HG03135 (cell line): ENCODE measurements around the gene TNNT2.

Experiments used
- ATAC-seq: cut with Tn5 transposase; IDR thresholded peaks from one replicate; pipeline ENCODE4 v1.9.1; 2021; ENCODE audit warnings: mild to moderate bottlenecking, moderate library complexity; ENCODE audit not compliant: unreplicated experiment

TNNT2 gene

GRCh38 chr1:201377611-201378092, at the start of gene TNNT2:
TNNT2 (minus strand) TSS chr1:201377680; CDS start chr1:201373254, 4,426 bp downstream.
- ATAC-seq = no peak

GRCh38 chr1:201426479-201427310, 49.2 kb upstream of the TNNT2 start:
- ATAC-seq = no peak

GRCh38 chr1:201424146-201424545, 46.7 kb upstream of the TNNT2 start:
- ATAC-seq = no peak

GRCh38 chr1:201423655-201424054, 46.2 kb upstream of the TNNT2 start:
- ATAC-seq = no peak

GRCh38 chr1:201422436-201423030, 45.1 kb upstream of the TNNT2 start:
- ATAC-seq = no peak

- ATAC-seq = no peak
Observed at GRCh38 chr1:201422026-201422425, 44.5 kb upstream of the TNNT2 start.

- ATAC-seq = no peak
Observed at GRCh38 chr1:201421041-201421440, 43.6 kb upstream of the TNNT2 start.

GRCh38 chr1:201420608-201421002, 43.1 kb upstream of the TNNT2 start:
- no peak for ATAC-seq

GRCh38 chr1:201419746-201420607, 42.5 kb upstream of the TNNT2 start:
- ATAC-seq = no peak

GRCh38 chr1:201419256-201419655, 41.8 kb upstream of the TNNT2 start:
- no peak for ATAC-seq

- ATAC-seq = no peak
Observed at GRCh38 chr1:201418461-201418860, 41.0 kb upstream of the TNNT2 start.

- ATAC-seq = no peak
Observed at GRCh38 chr1:201414051-201414738, 36.7 kb upstream of the TNNT2 start.

- no peak for ATAC-seq
Observed at GRCh38 chr1:201411292-201411691, 33.8 kb upstream of the TNNT2 start.

GRCh38 chr1:201409440-201409839, 32.0 kb upstream of the TNNT2 start:
- no peak for ATAC-seq

GRCh38 chr1:201408834-201409200, 31.3 kb upstream of the TNNT2 start:
- no peak for ATAC-seq

- no peak for ATAC-seq
Observed at GRCh38 chr1:201408176-201408833, 30.8 kb upstream of the TNNT2 start.

- ATAC-seq = no peak
Observed at GRCh38 chr1:201406831-201407406, 29.4 kb upstream of the TNNT2 start.

- no peak for ATAC-seq
Observed at GRCh38 chr1:201405484-201405831, 28.0 kb upstream of the TNNT2 start.

- ATAC-seq = no peak
Observed at GRCh38 chr1:201404722-201405483, 27.4 kb upstream of the TNNT2 start.
